Fibroblast of lung (primary cell): ENCODE data around the gene TFF2. TPM values are rescaled to one million over a fixed set of nuclear protein-coding genes. Genes with fewer than 3 reads are reported as not detected.

Experiments used
- DNase-seq, 2 donors: peaks; one replicate each; pipeline versions ENCODE4 v3.0.0 to v3.0.0-alpha.2; 2010; ENCODE audit warnings: low read depth in 2 of 2
- H2AFZ ChIP-seq: 2 replicates; pipeline ENCODE4 v1.5.1; 2012; ENCODE audit warnings: low read length, control low read depth, inconsistent platforms
- H3K27ac ChIP-seq: 2 replicates; pipeline ENCODE4 v1.5.1; 2011; ENCODE audit warnings: low read length, control low read depth; ENCODE audit not compliant: insufficient read depth
- H3K27me3 ChIP-seq: 2 replicates; pipeline ENCODE4 v1.5.1; 2011; ENCODE audit warnings: mild to moderate bottlenecking, low read length; ENCODE audit not compliant: control insufficient read depth, insufficient read depth
- H3K36me3 ChIP-seq: 2 replicates; pipeline ENCODE4 v1.5.1; 2011; ENCODE audit warnings: low read length; ENCODE audit not compliant: control insufficient read depth, insufficient read depth
- H3K4me1 ChIP-seq: 2 replicates; pipeline ENCODE4 v1.5.1; 2011; ENCODE audit warnings: low read length; ENCODE audit not compliant: control insufficient read depth, insufficient read depth; ENCODE audit errors: extremely low read depth
- H3K4me2 ChIP-seq: 2 replicates; pipeline ENCODE4 v1.5.1; 2011; ENCODE audit warnings: low read length, control low read depth; ENCODE audit not compliant: insufficient read depth; ENCODE audit errors: extremely low read depth
- H3K4me3 ChIP-seq, 4 experiments: fragments of 200-600 bp in 1 of 4; sonication (generic) in 1 of 4; replicated peaks in 1 of 4; 2 replicates each; pipeline ENCODE4 v1.5.1; 2011 to 2016; ENCODE audit warnings: low read length in 4 of 4, low read depth in 3 of 4, mild to moderate bottlenecking in 3 of 4, control low read depth in 2 of 4, inconsistent platforms in 1 of 4, mixed read lengths in 1 of 4; ENCODE audit not compliant: insufficient read depth in 1 of 4; ENCODE audit errors: control extremely low read depth in 1 of 4
- H3K79me2 ChIP-seq: 2 replicates; pipeline ENCODE4 v1.5.1; 2012; ENCODE audit warnings: mild to moderate bottlenecking, low read length, inconsistent platforms; ENCODE audit not compliant: control insufficient read depth, insufficient read depth
- H3K9ac ChIP-seq: 2 replicates; pipeline ENCODE4 v1.5.1; 2011; ENCODE audit warnings: mild to moderate bottlenecking, low read length, control low read depth; ENCODE audit not compliant: insufficient read depth
- H3K9me3 ChIP-seq: 2 replicates; pipeline ENCODE4 v1.5.1; 2012; ENCODE audit warnings: low read depth, low read length; ENCODE audit not compliant: control insufficient read depth, insufficient read depth
- H4K20me1 ChIP-seq: 2 replicates; pipeline ENCODE4 v1.5.1; 2011; ENCODE audit warnings: low read length; ENCODE audit not compliant: control insufficient read depth, insufficient read depth; ENCODE audit errors: extremely low read depth
- EZH2 ChIP-seq: IDR thresholded peaks from 2 replicates; pipeline ENCODE4 v1.5.1; 2012; ENCODE audit warnings: low read length, control low read depth, mild to moderate bottlenecking; ENCODE audit errors: missing control alignments
- polyA plus RNA-seq, 2 donors: library from polyadenylated mRNA; depleted of rRNA in 1 of 2; stranded (reverse) in 1 of 2; unstranded in 1 of 2; fragments of >200 nt; gene quantifications; 2 replicates each; pipeline ENCODE4 v1.2.1, GENCODE V29; 2011 to 2012; ENCODE audit warnings: missing spikeins in 1 of 2
- total RNA-seq: library from RNA; depleted of rRNA; stranded (reverse); fragments of >200 nt; gene quantifications from 2 replicates; pipeline ENCODE4 v1.2.1, GENCODE V29; 2014
- TF ChIP-seq, protein P1 (sequence below), 2 donors: IDR thresholded peaks in 1 of 2; conservative IDR thresholded peaks in 1 of 2; 1 replicate in 1 of 2; 2 replicates in 1 of 2; pipeline ENCODE4 v1.5.1; 2011 to 2012; ENCODE audit warnings: low read length in 2 of 2, control low read depth in 1 of 2, inconsistent platforms in 1 of 2, low read depth in 1 of 2, mild to moderate bottlenecking in 1 of 2

Gene TFF2
- total and polyA plus RNA-seq, 2 donors (not counting 1 experiment from before 2014, with no cell fraction given) = not detected

GRCh38 chr21:42387164-42387563 lies 36.4 kb upstream of the TFF2 start:
- Histone ChIP-seq H3K27me3 (no peaks in the 10 kb centered on the region), H3K36me3 (no peaks in the 10 kb centered on the region), H3K27ac (no peak overlapping the region), H3K4me3 (no peak overlapping the region), H2AFZ (no peak overlapping the region), H3K9ac (no peak overlapping the region), H4K20me1 (no peaks in the 10 kb centered on the region), H3K9me3 (no peaks in the 10 kb centered on the region), H3K79me2 (no peaks in the 10 kb centered on the region), H3K4me1 (no peaks in the 10 kb centered on the region), H3K4me2 (no peak overlapping the region)
- DNase-seq = no peak
- TF ChIP-seq, protein P1, sequence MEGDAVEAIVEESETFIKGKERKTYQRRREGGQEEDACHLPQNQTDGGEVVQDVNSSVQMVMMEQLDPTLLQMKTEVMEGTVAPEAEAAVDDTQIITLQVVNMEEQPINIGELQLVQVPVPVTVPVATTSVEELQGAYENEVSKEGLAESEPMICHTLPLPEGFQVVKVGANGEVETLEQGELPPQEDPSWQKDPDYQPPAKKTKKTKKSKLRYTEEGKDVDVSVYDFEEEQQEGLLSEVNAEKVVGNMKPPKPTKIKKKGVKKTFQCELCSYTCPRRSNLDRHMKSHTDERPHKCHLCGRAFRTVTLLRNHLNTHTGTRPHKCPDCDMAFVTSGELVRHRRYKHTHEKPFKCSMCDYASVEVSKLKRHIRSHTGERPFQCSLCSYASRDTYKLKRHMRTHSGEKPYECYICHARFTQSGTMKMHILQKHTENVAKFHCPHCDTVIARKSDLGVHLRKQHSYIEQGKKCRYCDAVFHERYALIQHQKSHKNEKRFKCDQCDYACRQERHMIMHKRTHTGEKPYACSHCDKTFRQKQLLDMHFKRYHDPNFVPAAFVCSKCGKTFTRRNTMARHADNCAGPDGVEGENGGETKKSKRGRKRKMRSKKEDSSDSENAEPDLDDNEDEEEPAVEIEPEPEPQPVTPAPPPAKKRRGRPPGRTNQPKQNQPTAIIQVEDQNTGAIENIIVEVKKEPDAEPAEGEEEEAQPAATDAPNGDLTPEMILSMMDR (conservative IDR thresholded peaks at IDR 0.05 in 1 of 2, IDR thresholded peaks at IDR 0.05 in 1 of 2; ENCODE audit: low read depth in 1 of 2, low read length in 2 of 2) = no peak
- TF ChIP-seq EZH2 = no peak

GRCh38 chr21:42386034-42386591 lies 35.3 kb upstream of the TFF2 start:
- H3K79me2 ChIP-seq = no peaks in the 10 kb centered on the region
- H3K27me3 ChIP-seq = no peaks in the 10 kb centered on the region
- H4K20me1 ChIP-seq = no peaks in the 10 kb centered on the region
- DNase-seq = no peak
- no peak overlapping the region for H3K27ac ChIP-seq
- H3K36me3 ChIP-seq = no peaks in the 10 kb centered on the region
- no peaks in the 10 kb centered on the region for H3K9me3 ChIP-seq
- H3K4me3 ChIP-seq = no peak overlapping the region
- H3K4me1 ChIP-seq = no peaks in the 10 kb centered on the region
- no peak for TF ChIP-seq EZH2
- TF ChIP-seq, protein P1 (conservative IDR thresholded peaks at IDR 0.05 in 1 of 2, IDR thresholded peaks at IDR 0.05 in 1 of 2; ENCODE audit: low read depth in 1 of 2, low read length in 2 of 2) = no peak
- no peak overlapping the region for H2AFZ ChIP-seq
- no peak overlapping the region for H3K9ac ChIP-seq
- H3K4me2 ChIP-seq = no peak overlapping the region

DNA sequence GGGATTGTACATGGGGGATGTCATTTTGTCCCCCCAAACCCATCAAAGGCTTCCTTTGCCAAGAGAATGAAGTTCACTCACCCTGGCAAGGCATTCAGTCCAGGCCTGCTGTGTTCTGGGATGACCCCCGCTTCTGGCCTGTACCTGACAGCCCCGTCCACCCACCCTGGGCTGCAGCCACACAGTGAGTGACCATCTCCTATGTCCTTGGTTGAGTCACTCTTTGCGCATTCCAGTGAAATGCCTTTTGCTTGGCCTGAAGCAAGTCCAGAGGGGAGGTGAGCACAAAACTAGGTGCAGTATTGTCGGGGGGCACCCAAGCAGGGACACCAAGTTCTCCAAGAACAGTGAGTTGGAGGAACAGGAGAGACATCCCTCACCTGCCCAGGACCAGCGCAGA lies 34.8 kb upstream of the TFF2 start:
- Histone ChIP-seq H3K4me1 (no peaks in the 10 kb centered on the region), H3K9ac (no peak overlapping the region), H4K20me1 (no peaks in the 10 kb centered on the region), H3K79me2 (no peaks in the 10 kb centered on the region), H3K27ac (no peak overlapping the region), H3K4me3 (no peak overlapping the region), H3K36me3 (no peaks in the 10 kb centered on the region), H3K4me2 (no peak overlapping the region), H3K9me3 (no peaks in the 10 kb centered on the region), H3K27me3 (no peaks in the 10 kb centered on the region), H2AFZ (no peak overlapping the region)
- TF ChIP-seq, protein P1 (conservative IDR thresholded peaks at IDR 0.05 in 1 of 2, IDR thresholded peaks at IDR 0.05 in 1 of 2; ENCODE audit: low read depth in 1 of 2, low read length in 2 of 2) = no peak
- TF ChIP-seq EZH2 = no peak
- no peak for DNase-seq
